HTR-8/SVneo (cell line): ENCODE results near the gene NID2.

Source experiments
- DNase-seq: peaks from one replicate; pipeline ENCODE4 v3.0.0; 2011; ENCODE audit warnings: low spot score, mixed read lengths; ENCODE audit not compliant: insufficient read length
- FAIRE-seq: peaks from 2 replicates; lab custom pipeline; 2011; peaks lifted over from hg19 to GRCh38; lab: Jason Lieb, UNC

Gene NID2

DNA sequence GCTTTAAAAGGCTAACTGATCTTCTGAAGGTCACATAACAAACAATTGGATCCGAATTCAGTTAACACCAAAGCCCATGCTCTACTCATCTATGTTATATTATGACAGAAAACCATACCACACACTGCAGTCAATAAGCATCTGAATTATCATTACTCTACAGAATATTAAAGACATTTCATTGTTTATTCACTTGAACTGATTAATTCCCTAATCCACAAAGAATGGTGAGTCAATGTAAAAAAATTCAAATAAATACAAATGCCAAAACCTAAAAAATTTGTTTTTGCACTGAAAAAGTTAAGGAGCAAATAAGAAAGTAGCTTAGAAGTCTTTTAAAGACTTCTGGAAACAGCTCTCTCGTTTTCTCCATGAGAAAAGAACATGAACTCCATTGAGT lies 13.7 kb downstream of the NID2 start:
- FAIRE-seq (no peak), DNase-seq (no peak)

DNA sequence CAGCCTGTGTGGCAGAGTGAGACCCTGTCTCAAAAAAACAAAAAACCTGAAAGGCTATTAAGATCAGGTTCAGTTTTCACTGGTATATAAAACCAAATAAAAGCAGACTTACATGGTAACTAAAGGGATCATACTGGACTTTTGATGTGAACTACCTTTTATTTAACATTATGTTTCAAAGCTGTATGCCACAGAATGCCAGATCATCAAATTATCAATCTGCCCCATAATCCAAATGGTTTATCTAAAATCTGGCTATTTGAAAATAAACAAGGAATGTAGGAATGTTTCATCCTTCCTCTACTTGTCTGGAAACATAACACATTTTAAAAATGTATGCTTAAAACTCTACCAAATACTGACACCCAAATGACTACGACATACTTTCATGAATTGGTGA lies 14.2 kb downstream of the NID2 start:
- FAIRE-seq (no peak), DNase-seq (no peak)

DNA sequence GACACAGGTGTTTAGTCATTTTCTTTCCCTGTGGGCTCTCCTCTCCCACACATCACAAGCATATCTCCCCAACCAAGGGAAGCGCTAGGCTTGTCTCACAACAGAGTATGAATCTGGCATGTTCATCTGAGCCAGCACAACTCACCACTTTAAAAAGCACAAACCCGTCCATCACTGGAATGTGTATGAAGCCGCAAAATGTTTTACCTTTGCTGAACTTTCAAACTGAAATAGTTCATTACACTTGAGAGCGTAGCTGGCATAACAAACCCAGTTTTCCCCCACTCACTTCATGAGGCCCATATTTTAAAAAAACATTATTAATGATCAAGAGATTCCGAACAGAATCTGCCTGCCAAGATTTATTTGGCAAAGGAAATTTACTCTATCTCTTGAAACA lies 15.8 kb downstream of the NID2 start:
- DNase-seq = no peak
- FAIRE-seq = no peak

DNA sequence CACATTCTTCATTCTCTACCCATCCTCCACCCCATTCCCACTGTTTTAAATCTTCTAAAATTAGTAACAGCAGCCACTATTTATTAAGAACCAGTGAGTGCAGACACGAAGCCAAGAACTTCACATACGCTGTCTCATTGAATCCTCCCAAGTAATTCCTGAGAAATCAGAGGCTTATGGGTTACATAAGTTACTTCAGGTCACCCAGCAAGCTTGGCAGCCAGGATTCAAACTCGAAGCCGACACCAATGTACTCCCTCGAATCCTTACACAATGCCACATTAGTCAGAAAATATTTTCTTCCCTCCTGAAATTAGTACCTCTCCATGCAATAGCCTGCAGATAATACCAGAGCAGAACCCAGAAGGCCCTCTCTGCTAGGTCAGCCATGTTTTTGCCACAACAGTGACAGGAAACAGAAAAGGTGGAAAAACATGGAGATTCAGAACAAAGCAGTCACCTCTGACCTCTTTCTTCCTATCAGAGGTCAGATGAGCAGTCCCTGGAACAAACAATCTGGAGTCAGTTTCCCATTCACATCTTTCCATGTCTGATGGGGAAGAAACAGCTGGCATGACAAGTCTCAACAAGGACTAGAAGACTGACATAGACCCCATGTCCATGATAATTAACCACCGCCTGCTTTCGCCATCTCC lies 16.4 kb downstream of the NID2 start:
- FAIRE-seq (no peak), DNase-seq (no peak)

DNA sequence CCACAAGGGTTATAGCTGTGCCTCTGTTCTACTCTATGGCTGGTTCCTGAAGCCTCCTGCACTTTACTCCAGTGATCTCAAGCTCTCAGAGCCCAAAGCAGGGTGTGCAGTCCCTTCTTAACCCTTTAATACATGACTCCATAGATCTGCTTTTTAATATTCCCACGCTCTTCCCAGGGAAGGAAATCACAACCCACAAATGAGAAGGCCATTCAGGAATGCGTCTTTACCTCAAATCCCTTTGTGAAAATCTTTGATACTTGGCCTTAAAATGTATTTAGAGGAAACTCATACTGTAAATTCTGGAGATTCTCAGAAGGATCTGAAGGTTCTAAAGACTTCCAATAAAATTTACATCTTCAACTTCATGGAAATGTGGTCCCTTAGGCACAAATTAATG lies 17.0 kb downstream of the NID2 start:
- FAIRE-seq (no peak), DNase-seq (no peak)

DNA sequence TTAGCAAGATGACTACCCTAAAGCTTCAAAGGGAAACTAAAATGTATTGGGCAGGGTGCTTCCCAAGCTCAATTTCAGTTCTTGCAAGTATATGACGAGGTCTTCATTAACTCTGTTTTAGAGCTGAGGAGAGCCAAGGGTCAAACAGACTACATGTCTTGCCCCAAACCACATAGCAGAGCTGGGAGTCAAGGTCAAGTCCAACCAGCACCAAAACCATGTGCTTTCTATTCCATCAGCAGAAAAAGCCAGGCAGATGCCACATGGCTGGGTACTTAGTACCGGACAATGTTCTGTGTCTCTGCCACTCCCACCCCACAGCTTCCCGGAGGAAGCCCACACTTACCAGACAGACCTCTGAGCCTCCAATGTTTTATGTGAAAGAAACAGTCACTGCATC lies 17.6 kb downstream of the NID2 start:
- DNase-seq = no peak
- no peak for FAIRE-seq

DNA sequence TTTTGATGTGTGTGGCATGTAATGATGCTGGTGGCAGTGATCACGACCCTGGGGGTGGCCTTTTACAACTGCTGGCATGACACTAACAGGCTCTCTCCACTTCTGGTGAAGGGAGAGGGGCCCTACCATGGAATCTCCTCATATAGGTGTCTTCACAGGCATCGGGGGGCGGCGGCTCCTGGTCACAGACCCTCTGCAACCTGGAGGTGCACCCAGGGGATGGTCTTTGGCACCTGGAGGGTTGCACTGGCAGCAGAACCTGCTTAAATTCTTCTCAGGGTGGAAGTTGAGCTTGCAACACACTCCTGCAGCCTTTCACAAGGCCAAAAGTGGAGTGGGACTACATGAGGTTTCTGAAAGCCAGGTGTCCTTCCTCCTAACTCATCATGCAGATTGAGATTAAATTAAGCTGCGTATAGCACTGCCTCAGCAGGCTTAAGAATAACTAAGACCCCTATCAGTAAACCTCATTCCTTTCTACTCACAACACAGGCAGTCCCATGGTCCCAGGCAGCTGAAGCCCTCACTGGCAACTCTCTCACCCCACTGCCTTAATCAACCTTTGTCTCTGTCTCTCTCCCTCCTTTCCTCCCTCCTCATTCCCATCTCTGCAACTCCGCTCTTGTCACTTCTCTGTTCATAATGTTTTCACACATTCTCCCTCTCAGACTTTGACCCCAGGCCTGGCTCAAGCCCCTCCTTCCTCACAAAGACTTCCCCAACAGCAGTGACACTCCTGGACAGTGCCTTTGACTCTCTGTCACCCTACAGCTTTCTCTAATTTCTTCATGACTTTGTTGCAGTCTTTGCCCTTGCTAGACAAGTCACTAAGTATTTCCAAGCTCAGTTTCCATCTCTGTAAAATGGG lies 18.9 kb downstream of the NID2 start:
- FAIRE-seq = no peak
- DNase-seq = no peak

DNA sequence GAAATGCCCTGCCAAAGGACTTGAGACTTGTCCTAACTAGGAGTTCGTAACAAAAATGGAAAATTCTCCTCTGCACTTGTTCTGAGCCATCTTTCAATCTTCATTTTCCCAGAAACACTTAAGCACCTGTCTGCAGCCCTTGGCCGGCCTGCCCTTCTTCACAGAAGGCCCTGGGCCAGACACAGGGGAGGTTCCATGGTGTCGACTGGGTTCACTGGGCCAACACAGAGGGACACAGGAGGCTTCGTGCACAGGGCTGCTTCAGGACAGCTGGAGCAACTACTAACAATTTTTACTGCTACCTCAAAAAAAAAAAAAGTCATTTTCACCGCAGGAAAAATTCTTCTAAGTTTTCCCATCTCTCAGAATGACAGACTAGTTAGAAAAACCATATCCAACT lies 19.6 kb downstream of the NID2 start:
- no peak for FAIRE-seq
- DNase-seq = no peak

DNA sequence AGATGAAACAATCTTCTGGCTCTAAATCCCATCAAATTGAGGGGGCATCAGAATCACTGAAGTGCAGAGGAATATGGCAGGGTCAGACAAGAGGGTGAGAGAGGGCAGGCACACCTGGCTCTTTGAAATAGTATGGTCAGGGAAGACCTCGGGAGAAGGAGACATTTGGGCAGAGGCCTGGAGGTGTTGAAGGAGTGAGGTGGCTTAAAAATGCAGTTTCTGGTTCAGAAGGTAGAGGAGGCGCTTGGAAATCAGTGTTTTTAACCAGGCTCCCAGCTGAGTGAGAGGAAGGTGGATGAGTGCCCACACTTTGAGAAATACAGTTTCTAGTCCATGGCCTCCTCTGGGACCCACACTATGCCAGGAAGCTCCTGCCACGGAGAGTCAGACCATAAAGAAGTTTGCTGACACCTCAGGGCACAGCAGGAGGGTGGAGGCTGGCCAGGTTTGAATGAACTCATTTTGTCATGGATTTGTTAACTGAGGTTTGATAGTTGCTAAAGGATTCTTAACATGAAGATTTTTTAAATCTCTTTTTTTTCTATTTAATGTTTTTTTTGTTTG lies 20.1 kb downstream of the NID2 start:
- DNase-seq (no peak), FAIRE-seq (no peak)

DNA sequence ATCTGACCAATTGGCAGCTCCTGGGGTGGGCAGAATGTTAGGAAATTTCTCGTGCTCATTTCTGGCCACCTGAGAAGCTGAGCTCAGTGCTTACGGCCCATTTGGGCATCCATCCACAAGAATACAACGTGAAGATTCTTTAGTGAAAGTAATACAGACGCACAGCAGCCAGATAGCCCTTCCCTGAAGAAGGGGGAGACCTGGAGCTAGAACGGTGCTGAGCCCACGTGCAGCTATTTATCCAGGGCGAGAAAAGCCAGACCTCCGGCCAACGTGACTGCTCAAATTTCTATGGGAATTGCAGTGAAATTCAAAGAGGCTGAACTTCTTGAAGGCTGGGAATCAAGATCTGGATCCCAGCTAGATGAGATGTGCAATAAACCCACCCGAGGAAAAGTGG lies 20.7 kb downstream of the NID2 start:
- no peak for DNase-seq
- FAIRE-seq = no peak

DNA sequence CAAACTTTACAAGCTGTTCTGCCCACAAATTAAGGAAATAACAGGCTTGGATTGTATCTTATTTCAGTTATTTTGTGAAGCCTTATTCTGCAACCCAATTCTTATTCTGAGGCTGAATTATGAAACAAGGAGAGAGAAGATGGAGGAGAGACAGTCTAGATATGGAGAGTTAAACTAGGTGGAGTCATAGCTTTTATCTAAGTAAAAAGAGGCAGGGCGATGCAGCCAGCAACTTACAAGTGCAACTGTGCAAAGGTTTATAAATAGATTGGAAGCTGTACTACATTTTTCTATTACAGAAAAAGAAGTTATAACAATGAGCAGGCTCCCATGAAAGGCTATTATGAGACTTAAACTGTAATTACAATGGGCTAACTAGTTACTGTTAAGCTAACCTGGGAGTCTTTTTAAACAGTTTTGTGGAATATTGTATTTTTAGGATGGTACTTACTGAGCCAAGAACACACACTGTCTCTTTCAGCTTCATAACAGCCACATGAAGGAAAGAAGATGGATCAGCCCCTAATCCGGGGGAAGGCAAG lies 22.4 kb downstream of the NID2 start:
- FAIRE-seq (no peak), DNase-seq (no peak)

DNA sequence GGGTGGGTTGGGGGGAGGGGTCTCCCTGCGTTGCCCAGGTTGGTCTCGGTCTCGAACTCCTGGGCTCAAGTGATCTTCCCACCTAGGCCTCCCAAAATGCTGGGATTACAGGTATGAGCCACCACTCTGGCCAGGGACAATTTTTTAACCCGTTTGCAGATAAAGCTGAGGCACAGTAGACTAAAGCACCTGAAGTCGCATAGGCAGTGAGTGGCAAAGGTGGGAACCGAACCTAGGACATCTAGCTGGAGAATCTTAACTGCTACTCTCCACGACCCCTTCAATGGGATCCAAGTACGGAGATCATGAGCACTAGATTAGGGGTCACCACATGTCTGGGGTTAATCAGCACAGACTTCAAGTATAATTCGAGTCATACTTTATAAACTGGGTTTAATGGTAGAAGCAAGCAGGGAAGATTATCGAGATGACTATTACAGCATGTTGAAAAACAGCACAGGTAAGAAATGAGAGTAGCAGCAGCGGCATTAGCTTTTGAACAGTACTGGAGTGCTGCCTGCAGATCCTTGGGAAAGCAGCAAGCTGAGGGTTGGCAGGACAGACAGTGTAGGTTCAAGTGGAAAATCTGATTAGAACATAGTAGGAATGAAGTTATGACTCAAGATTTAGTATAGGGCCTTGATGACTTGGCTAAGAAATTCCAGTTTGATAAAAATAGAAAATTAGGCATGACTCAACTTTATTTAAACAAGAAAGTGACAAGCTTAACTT lies 23.9 kb downstream of the NID2 start:
- FAIRE-seq (no peak), DNase-seq (no peak)

DNA sequence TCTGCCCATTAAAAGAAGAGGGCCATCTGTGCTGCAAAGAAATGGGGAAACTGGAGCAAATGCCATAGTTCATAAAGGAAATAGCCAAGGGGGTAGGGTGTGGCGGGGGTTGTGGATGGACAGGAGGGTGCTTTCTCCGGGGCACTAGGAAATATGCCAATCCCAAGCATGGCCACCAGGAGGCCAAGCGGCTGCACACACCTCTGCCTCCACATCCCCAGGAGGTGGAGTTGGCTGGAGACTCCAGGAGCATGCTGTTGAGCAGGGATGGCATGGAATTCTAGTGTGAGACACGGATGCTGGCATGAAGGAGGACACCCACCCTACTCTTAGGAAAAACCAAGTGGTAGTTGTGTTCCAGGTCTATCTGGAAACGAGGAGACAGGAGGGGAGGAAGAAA lies 25.2 kb downstream of the NID2 start:
- peak; percentile 36 for DNase-seq
- no peak for FAIRE-seq

DNA sequence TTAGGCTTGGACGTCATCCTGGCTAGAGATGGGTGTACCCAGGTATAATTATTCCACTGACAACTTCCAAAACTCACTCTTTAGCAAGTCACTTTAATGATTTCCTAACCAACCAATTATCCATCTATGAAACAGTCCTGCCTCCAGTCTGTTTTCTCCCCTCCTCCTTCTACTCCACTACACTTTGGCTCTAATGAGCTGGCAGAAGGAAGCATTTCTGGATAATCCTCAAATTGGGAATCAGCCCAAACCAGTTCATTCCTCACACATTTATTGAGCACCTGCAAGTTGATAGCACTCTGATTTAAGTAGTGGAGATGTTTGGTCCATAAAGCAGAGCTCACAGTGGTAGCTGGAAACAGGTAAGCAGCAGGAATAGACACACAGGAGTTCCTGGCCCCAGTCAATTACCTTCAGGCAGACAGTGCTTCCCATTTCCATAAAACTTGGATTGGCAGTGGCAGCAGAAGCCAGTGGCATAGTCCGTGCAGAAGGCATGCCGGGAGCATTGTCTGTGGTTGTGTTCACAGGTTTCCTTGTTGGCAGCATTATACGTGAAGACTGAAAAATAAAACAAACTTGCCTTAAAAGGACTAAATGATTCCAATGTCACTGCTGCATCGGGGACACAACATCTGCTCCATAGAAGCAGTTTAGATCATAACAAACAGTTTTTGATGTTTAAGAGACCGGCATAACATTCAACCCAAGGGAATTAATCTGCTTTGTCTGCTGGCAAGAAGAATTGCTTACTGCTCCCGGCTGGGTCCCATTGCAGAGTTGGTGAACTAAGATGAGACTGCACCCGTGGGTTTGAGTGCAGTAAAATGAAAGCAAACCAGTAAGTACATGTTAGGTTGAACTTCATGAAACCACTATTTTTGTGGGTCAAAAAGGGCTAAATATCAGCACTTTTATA lies 26.2 kb downstream of the NID2 start:
- FAIRE-seq (no peak), DNase-seq (no peak)

DNA sequence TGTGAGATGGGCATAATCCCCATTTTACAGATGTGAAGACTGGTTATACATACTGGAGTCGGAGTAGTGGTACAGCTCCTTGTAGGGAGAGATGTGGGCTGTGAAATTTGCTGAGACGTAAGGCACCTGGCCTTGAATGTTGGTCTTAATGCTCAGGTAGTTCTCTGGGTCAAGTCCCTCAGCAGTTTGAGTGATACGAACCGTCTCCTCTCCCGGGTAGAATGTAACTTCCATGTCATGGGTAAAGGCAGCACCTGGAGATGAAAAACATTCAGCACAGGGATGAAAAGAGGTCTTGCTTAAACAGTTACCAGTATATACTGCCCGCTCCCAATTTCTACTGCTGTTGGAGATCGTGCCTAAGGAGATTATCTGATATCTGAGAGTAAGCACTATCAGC lies 28.3 kb downstream of the NID2 start:
- FAIRE-seq (no peak), DNase-seq (no peak)

DNA sequence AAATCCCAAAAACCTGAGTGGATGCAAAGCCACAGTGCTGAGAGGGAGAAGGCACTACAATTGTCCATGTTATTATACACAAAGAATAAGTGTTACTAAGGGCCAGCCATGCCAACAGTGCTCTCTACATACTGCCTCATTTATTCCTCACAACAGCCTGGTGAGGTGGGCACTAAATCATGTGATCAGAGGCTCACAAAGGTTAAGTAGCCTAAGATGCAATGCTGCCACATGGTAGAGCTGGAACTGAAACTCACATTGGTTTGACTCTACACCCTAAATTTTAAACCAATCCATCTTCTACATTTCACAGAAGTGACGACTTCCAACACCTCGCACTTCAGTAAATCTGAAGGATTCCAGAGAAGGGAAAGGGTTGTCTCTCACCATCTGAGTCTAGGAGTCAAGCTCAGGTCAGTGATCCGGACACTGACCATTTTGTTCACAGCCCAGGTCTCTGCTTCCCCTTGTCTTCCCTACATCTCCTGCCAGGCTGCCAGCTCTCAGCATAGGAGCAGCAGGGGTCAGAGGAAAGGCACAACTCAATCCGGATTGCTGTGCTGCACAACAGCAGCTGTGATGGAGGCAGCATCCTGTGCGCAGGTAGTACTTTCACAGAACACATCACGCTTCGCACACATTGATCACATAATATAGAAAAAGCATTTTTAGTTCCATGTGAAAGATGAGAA lies 29.6 kb downstream of the NID2 start:
- DNase-seq (no peak), FAIRE-seq (no peak)

DNA sequence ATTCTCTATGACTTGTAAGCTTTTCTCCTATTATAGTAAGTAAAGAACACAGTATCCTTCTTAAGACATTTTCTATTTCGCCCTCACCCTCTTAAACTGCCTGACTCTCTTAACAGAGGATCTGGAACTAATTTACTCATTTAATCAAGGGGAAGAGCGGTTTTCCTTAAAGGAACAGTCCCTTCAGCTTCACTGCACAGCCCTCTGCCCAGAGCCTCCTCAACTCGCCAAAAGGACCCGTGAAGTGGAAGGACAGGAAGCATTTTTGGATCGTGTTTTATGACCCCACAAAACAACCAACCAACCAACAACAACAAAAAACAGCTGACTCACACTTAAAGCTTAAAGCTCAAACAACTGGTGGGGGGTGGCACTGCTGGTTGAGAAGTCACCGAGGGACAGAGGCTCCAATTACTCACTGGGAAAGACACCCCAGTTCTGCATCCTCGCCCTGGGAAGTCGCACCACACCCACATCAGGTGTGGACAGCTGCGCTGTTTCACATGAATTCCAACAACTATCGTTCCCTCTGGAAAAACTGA lies 35.7 kb downstream of the NID2 start:
- DNase-seq (no peak), FAIRE-seq (no peak)

DNA sequence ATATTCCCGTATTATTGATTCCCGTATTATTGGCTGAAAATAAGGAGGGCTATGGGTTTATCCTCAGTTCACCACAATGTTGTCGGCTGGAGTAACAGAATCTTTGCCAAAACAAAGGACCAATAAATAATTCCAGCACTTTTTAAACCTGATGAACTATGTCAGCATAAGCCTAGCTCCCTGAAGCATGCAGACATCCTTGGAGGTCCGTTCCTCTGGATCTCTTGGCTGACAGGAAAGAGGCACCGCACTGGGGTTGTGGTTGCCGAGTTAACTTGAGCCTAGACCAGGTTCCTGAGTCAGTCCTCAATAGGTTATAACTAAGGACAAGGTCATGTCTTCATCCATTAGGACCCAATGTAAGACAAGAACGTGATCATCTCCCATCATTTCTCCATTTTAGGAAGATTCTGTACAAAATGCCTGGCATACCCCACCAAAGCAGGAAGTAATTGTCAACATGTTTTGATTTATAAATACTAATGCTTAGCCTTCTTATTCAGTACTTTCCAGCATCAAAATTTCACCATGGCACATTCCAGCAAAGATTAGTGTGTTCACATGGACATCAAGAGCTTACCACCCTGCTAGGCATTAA lies 36.6 kb downstream of the NID2 start:
- FAIRE-seq = no peak
- no peak for DNase-seq
